ENCODE measurements around the gene SLC22A8. TPM values are rescaled to one million over a fixed set of nuclear protein-coding genes. Genes with fewer than 3 reads are reported as not detected.
"Not testable (repeated sequence)": the region's sequence is repeated elsewhere in the genome, so short reads cannot be mapped to it uniquely, and the experiment has no call there.

SLC22A8 gene
- total RNA-seq, 1 donor from 2014 or later = not detected

GRCh38 chr11:62954478-62954877 lies 61.2 kb downstream of the SLC22A8 start:
- no peaks in the 10 kb centered on the region for H3K36me3 ChIP-seq
- no peaks in the 10 kb centered on the region for H3K27me3 ChIP-seq
- H3K4me1 ChIP-seq = peaks cover 10% of the 10 kb centered on the region
- no peak overlapping the region for H3K27ac ChIP-seq
- no peak overlapping the region for H3K4me3 ChIP-seq
- no peaks in the 10 kb centered on the region for H3K9me3 ChIP-seq
- DNase-seq (ENCODE audit: extremely low spot score in 2 of 2) = peak in 1 of 2 donors; percentile 1
- TF ChIP-seq CTCF (IDR thresholded peaks at IDR 0.05) (no peak), POLR2AphosphoS5 (IDR thresholded peaks at IDR 0.05; ENCODE audit: insufficient read depth in 1 of 2, low read depth in 1 of 2) (no peak), POLR2A (IDR thresholded peaks at IDR 0.05) (no peak)
- intact Hi-C loops (cut with DNase I) = no loop called here

GRCh38 chr11:62953811-62954210 lies 61.8 kb downstream of the SLC22A8 start:
- TF ChIP-seq POLR2AphosphoS5 (IDR thresholded peaks at IDR 0.05; ENCODE audit: insufficient read depth in 1 of 2, low read depth in 1 of 2) = no peak
- no peak for TF ChIP-seq CTCF (IDR thresholded peaks at IDR 0.05)
- no peak for TF ChIP-seq POLR2A (IDR thresholded peaks at IDR 0.05)
- no peaks in the 10 kb centered on the region for H3K36me3 ChIP-seq
- H3K4me3 ChIP-seq = no peak overlapping the region
- intact Hi-C loops (cut with DNase I) = no loop called here
- DNase-seq (ENCODE audit: extremely low spot score in 2 of 2) = peak in 1 of 2 donors; percentile 16
- H3K27ac ChIP-seq = no peak overlapping the region
- H3K9me3 ChIP-seq = no peaks in the 10 kb centered on the region
- H3K27me3 ChIP-seq = no peaks in the 10 kb centered on the region
- H3K4me1 ChIP-seq = peaks cover 3% of the 10 kb centered on the region

GRCh38 chr11:62948765-62949320 lies 66.8 kb downstream of the SLC22A8 start:
- intact Hi-C loops (cut with DNase I) = no loop called here
- Histone ChIP-seq H3K36me3 (no peaks in the 10 kb centered on the region), H3K9me3 (no peaks in the 10 kb centered on the region), H3K27ac (no peak overlapping the region), H3K4me1 (no peaks in the 10 kb centered on the region), H3K4me3 (no peak overlapping the region), H3K27me3 (no peaks in the 10 kb centered on the region)
- peak in 1 of 2 donors; percentile 70 for DNase-seq (ENCODE audit: extremely low spot score in 2 of 2)
- TF ChIP-seq POLR2AphosphoS5 (IDR thresholded peaks at IDR 0.05; ENCODE audit: insufficient read depth in 1 of 2, low read depth in 1 of 2) (no peak), POLR2A (IDR thresholded peaks at IDR 0.05) (no peak), CTCF (IDR thresholded peaks at IDR 0.05) (no peak)

GRCh38 chr11:62945538-62945937 lies 70.1 kb downstream of the SLC22A8 start:
- H3K9me3 ChIP-seq; H3K27me3 ChIP-seq; H3K4me1 ChIP-seq; DNase-seq (ENCODE audit: extremely low spot score in 2 of 2); H3K4me3 ChIP-seq; H3K36me3 ChIP-seq; H3K27ac ChIP-seq; intact Hi-C loops (cut with DNase I): not testable (repeated sequence)

Other genes starting within 250 kb of the SLC22A8 start
- gene TAF6L, start 244.4 kb downstream of the SLC22A8 start, total RNA-seq = 24.8 TPM
- gene TMEM179B, start 228.4 kb downstream of the SLC22A8 start, total RNA-seq = 61.9 TPM
- gene TMEM223, start 223.8 kb downstream of the SLC22A8 start, total RNA-seq = 19.6 TPM
- gene NXF1, start 210.4 kb downstream of the SLC22A8 start, total RNA-seq = 64.1 TPM
- gene STX5, start 183.8 kb downstream of the SLC22A8 start, total RNA-seq = 35.6 TPM
- not detected for gene TEX54, start 183.0 kb downstream of the SLC22A8 start, total RNA-seq
- 51.8 TPM for gene WDR74, start 176.3 kb downstream of the SLC22A8 start, total RNA-seq
- 169 TPM for gene SLC3A2, start 134.9 kb downstream of the SLC22A8 start, total RNA-seq
- gene CHRM1, start 94.5 kb downstream of the SLC22A8 start, total RNA-seq = not detected
- gene SLC22A6, start 30.9 kb downstream of the SLC22A8 start, total RNA-seq = not detected
- gene SLC22A24, start 128.4 kb upstream of the SLC22A8 start, total RNA-seq = not detected
- gene SLC22A25, start 227.8 kb upstream of the SLC22A8 start, total RNA-seq = 0.98 TPM

Measured in vagina (tissue), 2 donors.